GM21447 (cell line): ENCODE results near the gene TPST1.

Source experiments
- ATAC-seq: cut with Tn5 transposase; IDR thresholded peaks from one replicate; pipeline ENCODE4 v1.9.1; 2021; ENCODE audit not compliant: unreplicated experiment

The TPST1 gene

DNA sequence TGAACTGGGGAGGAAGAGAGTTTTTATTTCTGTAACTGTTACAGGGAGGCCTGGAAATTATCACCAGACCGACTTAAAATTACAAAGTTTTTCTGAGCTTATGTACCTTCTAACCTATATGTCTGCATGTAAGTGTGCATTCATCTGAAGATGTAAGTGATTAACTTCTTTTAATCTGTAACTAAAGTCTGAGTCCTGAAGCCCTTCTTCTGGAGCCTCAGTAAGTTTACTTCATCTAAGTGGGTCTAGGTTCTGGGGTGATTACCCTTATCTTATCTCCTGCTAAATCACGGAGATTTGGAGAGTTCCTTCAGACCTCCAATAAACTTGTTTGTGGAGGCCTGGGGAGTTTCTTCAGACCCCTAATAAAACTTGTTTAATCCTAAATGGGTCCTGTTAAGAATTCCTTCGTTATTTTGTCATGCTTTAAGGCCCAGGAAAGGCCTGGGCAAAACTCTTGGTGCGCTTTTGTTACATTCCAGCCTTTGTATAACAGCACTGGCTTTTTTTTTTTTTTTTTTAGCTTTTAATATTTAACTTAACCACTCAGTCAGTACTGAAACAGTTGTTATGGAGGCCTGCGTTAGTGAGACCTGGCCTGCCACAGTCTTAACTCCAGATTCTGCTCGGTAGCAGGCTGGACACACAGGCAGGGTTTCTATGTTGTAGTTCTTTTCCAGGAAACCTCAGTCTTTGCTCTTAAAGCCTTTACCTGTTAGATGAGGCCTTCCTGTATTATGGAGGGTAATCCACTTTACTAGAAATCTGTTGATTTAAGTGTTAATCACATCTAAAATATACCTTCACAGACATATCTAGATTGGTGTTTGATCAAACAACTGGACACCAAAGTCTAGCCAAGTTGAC lies 33.0 kb downstream of the TPST1 start:
- no peak for ATAC-seq

DNA sequence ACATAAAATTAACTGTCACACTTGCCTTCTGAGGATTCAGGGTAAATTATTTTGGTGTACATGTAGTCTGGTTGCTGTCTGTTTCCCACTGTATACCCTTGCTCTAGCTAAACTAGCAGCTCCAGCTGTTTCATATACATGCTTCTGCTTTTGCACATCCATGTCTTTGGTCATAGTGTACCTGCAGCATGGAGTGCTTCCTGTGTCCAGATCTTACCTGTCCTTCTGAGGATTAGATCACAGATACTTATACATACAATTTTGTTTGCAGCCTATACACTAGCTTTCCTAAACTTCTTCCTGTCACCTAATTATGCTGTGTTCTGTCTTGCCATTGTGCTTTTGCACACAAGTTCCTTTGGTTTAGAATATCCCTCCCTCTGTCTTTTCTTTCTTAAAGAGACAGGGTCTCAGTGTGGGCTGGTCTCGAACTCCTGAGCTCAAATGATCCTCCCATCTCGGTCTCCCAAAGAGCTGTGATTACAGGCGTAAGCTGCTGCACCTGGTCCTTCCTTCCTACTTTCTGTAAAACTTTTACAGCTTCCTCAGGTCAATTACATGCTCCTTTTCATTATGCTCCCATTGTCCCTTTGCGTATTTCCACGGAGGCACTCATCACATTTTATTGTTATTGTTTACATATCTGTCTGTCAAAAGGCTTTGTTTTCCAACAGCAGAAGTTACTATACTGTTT lies 33.8 kb downstream of the TPST1 start:
- no peak for ATAC-seq

DNA sequence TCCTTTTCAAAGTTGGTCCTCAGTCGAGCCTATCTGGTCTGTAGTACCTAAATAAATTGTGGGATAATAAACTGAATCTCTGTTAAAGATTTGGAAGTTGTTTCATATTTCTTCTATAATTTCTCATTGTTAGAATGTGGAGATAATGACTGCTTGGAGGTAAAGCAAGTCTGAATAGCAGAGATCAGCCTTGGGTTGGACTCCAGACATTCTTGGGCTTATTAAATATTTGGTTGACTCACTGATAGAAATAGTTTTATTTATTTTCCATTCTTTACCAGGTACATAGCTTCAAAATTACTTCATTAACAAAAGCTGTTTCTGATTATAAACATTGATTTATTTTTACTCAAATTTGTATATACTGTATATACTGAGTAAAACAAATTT lies 34.3 kb downstream of the TPST1 start:
- ATAC-seq, result no peak

DNA sequence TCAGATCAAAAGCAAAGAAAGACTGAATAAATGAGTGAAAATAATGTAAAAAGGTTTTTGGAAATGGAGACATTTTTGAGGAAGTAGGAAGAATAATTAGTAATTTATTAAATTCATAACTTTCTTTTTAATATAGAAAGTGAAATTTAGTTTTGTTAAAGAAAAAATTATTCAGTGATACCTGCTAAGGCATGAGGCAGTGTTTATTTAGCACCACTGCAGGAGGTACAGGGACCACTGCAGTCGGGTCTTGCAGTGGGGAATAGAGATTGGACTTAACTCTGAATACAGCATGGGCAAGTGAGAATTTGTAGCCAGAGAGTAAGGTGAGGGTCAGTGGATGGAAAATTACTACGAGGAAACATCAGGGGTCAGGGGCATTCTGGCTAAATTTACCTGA lies 39.9 kb downstream of the TPST1 start:
- ATAC-seq, result no peak

DNA sequence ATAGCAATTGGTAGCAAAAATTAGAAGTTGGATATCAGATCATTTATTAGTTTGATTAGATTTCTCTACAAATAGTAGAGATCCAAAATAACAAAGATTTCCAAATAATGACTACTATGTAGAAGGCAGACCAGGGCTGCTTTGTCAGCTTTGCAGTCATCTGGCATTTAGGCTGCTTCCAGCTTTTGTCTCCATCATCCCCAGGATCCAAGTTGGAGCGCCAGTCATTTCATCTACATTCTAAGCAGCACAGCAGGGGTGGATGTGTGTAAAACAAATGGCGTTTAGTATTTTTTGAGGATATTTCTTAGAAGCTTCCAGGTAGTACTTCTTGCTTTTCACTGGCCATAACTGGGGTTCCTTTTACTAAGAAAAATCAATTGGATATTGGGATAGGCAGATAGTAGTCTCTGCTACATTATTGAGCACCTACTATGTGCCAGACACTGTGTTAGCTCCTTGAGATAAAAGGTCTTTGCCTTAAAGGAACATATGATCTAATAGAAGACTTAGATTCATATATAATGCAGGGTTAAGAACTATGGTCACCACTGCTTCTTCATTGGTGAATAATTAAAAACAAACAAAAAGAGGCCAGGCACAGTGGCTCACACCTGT lies 41.5 kb downstream of the TPST1 start:
- ATAC-seq, result no peak

DNA sequence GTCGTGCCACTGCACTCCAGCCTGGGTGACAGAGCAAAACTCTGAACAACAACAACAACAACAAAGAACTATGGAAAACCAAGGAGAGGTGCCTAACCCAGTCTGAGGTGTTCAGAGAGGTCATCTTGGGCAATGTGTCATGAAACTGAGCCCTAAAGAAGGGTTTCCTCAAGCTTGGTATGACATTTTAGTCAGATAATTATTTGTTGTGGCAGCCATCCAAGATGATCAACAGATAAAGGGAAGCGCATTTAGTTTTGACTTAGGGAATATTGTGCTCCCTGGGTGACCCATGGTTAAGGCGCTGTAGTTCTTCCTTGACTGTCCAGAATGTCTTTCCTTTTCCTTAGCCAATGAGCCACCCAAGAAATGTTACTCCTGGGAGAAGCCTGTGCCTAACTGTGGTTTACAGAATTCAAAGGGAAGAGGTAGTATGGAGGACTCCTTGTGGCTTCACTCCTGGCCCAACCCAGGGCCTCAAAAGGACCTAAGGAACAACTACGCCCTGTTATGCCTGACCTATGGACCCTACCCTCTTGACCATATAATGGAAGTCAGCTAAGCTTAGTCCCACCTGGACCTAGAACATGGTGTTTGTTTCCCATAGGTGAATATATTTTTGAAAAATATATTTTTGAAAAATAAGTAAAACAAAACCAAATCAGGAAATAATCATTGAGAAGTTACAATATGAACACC lies 42.4 kb downstream of the TPST1 start:
- ATAC-seq, result no peak

DNA sequence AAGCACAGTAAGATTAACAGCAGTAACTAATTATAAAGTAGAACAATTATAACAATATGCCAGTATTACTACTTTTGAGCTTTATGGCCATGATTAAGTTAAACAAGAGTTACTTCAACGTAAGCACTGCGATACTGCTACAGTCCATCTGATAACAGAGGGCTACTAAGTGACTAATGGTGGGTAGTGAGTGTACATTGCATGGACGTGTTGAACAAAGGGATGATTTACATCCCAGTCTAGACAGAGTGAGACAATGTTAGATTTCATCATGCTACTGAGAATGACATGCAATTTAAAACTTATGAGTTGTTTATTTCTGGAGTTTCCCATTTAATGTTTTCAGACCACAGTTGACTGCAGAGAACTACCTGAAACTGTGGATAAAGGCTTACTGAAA lies 45.6 kb downstream of the TPST1 start:
- no peak for ATAC-seq

DNA sequence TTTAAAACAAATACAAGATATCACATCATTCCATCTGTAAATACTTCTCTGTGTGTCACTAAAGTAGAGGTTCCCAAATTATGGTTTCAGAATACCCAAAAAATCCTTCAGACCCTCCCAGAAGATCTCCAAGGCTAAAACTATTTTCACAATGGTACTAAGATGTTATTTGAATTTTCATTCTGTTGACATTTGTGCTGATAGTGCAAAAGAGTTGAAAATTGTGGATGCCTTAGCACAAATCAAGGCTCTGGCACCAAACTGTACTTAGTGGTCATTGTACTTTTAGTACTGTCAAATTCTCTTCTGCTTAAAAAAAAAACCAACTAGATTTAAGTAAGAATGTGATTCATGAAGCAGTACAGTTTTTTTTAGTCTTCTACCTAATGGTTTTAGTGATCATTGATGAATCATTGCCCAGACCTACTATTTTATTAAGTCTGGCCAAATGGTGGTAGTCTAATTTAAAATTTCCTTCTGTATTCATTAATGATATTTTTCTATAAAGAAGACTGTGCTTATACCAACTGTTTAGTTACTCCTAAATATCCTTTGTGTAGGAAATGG lies 50.5 kb downstream of the TPST1 start:
- ATAC-seq, result no peak

DNA sequence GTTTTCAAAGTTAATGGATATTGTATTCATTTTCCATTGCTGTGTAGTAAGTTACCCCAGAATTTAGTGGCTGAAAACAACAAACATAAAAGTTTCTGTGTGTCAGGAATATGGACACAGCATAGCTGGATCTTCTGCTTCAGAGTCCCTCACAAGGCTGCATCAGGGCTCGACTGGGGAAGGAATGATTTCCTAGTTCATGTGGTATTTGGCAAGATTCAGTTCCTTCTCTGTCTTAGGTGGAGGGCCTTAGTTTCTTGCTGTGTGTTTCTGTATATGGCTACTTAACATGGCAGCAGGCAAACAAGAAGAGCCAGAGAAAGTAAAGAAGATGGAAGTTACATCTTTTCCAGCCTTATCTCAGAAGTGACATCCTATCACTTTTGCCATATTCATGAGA lies 51.1 kb downstream of the TPST1 start:
- ATAC-seq, result no peak

DNA sequence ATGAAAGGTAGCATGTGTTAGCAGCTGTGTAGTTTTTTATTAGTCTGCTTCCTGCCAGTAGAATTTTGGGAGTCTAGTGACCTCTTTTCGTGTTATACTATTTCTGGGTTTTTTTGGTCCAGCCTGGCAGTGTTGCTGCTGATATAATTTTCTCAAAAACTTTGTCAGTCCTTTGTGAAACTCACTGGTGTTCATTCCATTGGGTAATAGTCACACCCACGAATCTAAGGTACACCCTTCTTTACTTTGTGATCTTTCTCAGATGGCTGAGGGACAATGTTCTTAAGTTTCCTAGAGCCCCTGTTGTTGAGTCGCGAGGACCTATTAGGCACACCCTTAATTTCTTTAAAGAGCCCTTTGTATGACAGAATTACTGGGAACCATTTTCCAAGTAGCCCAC lies 52.3 kb downstream of the TPST1 start:
- no peak for ATAC-seq

DNA sequence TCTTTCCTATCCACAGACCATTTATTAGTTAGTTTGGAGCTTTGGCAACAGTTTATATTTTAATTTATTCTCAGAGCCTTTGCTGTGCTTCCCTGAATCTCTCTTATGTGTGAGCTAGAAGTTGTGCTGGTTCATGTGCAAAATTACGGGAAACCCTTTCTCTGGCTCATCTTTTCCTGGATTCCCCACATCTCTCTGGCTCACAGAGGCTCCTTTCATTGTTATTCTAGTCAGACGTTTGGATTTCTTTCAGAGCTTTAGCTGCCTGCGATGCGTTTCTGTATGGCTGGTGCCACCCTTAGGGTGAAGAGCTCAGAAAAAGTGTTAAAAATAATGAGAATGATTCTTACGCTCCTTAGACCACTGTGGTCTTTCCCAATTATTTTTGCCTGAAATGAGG lies 53.3 kb downstream of the TPST1 start:
- no peak for ATAC-seq

DNA sequence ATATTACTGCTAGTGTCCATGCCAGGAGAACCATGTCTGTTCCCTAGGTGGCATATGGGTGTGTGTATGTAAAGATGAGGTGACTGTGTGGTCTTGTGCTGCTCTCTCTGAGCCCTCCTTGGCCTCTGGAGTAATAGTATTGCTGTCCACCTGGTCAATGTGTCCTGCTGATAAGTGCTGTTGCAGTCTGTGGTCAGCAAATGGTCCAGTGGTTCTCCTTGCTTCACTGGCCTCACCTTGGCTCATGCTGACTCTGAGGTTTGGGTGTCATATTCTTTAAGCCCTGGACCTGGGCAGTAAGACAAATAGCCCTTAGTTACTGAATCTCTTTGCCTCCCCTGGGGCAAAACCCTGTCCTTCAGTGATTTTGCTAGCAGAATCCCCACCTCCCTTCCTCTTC lies 56.8 kb downstream of the TPST1 start:
- no peak for ATAC-seq

DNA sequence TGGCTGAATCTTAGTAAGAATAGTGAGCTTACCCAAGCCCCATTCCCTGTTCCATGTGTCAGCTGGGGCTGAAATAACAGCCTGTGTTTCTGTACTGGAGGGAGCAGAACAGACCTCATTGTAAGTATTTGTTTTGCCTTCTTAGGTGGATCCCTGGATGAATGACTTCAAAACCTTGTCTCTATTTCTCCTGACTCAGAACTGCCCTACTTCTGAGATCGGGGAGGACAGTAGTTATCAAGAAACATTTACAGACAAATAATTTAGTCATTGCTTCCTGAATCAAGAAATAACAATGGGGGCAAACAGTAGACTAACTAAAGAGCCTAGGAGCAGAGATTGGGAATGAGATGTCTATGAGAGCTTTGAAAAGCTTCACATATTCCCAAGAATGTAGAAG lies 58.8 kb downstream of the TPST1 start:
- ATAC-seq, result no peak

DNA sequence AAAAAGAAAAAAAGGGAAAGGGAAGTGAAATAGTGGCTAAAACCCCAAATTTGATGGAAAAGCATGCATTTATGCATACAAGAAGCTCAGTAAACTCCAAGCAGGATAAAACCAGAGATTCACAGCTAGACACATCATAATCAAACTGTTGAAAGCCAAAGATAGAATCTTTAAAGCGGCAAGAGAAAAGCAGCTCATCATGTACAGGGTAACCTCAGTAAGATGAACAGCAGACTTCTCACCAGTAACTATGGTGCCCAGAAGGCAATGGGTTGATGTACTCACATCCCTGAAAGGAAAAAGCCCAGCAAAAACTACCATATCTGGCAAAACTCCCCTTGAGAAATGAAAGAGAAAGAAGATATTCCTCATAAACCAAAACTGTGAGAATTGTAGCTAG lies 60.4 kb downstream of the TPST1 start:
- ATAC-seq, result no peak

DNA sequence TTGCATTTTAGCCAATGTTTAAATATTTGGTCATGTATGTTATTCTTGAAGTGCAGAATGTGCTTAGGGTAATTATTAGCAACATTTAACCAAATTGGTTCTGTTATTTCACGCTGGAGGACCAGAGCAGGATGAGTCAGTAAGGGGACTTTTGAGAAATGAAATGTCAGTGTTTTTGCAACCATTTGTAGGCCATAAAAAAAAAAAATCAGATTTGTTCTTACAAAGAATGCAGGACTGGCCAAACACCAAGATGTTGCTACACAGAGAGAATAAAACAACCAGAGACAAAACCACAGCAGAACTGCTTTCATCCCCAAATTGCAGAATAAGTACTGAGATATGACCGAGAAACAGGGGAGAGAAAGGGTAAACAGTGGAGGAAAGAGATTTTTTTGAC lies 62.1 kb downstream of the TPST1 start:
- no peak for ATAC-seq

DNA sequence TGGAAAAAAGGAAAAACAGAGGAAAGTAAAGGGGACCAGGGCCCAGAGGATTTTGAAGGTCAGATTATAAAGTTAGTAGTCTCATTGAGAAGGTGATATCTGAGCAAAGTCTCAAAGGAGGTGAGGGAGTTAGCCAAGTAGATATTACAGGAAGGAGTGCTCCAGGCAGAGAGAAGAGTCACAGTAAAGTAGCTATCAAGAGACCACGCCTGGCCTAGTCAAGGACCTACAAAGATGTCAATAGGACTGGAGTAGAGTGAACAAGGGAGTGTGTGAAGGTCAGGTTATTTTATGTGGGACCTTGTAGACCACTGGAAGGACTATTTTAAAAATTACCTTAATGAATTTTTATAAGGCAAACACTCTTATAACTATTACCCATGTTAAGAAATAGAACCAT lies 64.8 kb downstream of the TPST1 start:
- no peak for ATAC-seq

DNA sequence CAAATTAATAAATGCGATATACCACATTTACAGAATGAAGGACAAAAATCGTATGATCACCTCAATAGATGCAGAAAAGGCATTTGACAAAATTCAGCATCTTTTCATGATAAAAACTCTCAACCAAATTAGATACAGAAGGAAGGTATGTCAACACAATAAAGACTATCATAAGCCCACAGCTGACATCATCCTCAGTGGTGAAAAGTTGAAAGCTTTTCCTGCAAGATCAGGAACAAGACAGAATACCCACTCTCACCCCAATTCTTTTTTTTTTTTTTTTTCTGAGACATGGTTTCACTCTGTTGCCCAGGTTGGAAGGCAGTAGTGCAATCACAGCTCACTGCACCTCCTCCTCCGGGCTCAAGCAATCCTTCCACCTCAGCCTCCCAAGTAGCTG lies 67.2 kb downstream of the TPST1 start:
- no peak for ATAC-seq

DNA sequence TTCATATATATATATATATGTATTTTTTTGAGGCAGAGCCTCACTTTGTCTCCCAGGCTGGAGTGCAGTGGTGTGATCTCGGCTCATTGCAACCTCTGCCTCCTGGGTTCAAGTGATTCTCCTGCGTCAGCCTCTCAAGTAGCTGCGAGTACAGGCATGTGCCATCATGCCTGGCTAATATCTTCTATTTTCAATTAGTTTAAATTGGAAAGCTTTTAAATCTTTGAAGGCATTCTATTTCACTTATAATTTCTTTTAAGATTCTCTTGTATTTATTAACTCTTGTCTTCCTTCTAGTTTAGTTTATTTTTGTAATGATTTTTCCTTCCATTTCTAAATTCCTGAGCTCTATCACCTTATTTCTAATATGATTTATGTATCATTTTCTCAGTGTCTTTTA lies 71.2 kb downstream of the TPST1 start:
- ATAC-seq, result no peak

DNA sequence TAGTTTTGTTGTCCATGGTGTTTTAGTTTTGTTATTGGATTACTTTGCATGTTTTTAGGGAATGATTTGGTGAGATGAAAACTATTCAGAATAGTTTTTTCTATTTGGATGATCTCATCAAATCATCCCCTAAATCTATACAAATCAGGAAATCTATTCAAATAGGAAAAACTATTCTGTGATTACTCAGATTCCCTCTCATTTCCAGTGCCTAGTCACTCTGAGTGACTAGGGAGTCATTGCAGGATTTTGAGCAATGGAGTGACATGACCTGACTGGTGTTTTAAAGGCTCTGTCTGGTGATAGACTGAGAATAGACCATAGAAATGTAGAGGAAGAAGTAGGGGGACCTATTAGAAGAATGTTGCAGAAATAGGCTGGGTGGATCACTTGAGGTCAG lies 72.4 kb downstream of the TPST1 start:
- no peak for ATAC-seq

DNA sequence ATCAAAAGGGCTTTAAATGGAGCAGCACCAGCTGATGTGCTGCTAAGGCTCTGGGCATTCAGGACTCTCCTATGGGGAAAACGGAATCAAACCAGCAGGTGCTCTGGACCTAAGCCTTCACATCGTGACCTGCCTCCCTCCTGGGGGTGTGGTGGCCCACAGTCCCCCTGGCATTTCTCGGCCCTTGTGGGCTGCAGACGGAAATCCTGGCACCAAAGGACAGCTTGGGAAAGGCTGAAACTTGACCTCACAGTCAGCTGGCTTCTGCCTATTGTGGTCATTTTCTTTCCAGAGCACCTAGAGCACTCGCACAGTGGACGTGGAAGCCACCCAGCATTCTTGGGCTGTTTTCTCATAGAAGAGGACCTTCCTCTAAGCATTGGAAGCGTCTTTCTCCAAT lies 74.8 kb downstream of the TPST1 start:
- ATAC-seq, result no peak
